Liver (tissue), 9 donors: ENCODE results near the gene HCN3. TPM values are rescaled to one million over a fixed set of nuclear protein-coding genes. Genes with fewer than 3 reads are reported as not detected.

Experiments
- DNase-seq: peaks from one replicate; pipeline ENCODE4 v3.0.0-alpha.2; 2017; ENCODE audit warnings: low spot score
- H3K27ac ChIP-seq, 2 donors: one replicate each; pipeline ENCODE4 v1.7.0; 2013; ENCODE audit warnings: inconsistent platforms in 2 of 2, low read length in 2 of 2, control low read depth in 1 of 2, low read depth in 1 of 2, mild to moderate bottlenecking in 1 of 2
- H3K27me3 ChIP-seq, 4 donors: one replicate each; pipeline versions ENCODE4 v1.6.1 to v1.7.0; 2013; ENCODE audit warnings: low read length in 3 of 4, inconsistent platforms in 1 of 4, mild to moderate bottlenecking in 1 of 4, moderate library complexity in 1 of 4; ENCODE audit not compliant: control insufficient read depth in 4 of 4, insufficient read depth in 4 of 4
- H3K36me3 ChIP-seq, 4 donors: one replicate each; pipeline versions ENCODE4 v1.6.1 to v1.7.0; 2013; ENCODE audit warnings: low read length in 3 of 4, mild to moderate bottlenecking in 3 of 4, low read depth in 1 of 4, moderate library complexity in 1 of 4; ENCODE audit not compliant: control insufficient read depth in 4 of 4, insufficient read depth in 3 of 4
- H3K4me1 ChIP-seq, 4 donors: one replicate each; pipeline versions ENCODE4 v1.6.1 to v1.7.0; 2013; ENCODE audit warnings: low read length in 3 of 4, mild to moderate bottlenecking in 3 of 4, moderate library complexity in 1 of 4; ENCODE audit not compliant: control insufficient read depth in 4 of 4, insufficient read depth in 4 of 4
- H3K4me3 ChIP-seq, 3 donors: one replicate each; pipeline versions ENCODE4 v1.6.1 to v1.7.0; 2013; ENCODE audit warnings: low read length in 3 of 3, control low read depth in 1 of 3, low read depth in 1 of 3, mild to moderate bottlenecking in 1 of 3
- H3K9ac ChIP-seq, 2 donors: one replicate each; pipeline ENCODE4 v1.7.0; 2013; ENCODE audit warnings: low read length in 2 of 2, mild to moderate bottlenecking in 2 of 2, moderate library complexity in 2 of 2, control low read depth in 1 of 2, low read depth in 1 of 2
- H3K9me3 ChIP-seq, 4 donors: one replicate each; pipeline versions ENCODE4 v1.6.1 to v1.7.0; 2013; ENCODE audit warnings: low read length in 3 of 4; ENCODE audit not compliant: control insufficient read depth in 4 of 4
- ATF3 ChIP-seq: IDR thresholded peaks from 2 replicates; pipeline ENCODE4 v1.6.1; 2016; ENCODE audit warnings: antibody characterized with exemption
- EGR1 ChIP-seq, 2 donors: IDR thresholded peaks; 2 replicates each; pipeline ENCODE4 v1.6.1; 2016 to 2018; ENCODE audit warnings: antibody characterized with exemption in 2 of 2, low read depth in 2 of 2
- FOXA1 ChIP-seq: IDR thresholded peaks from 2 replicates; pipeline ENCODE4 v1.6.1; 2016; ENCODE audit warnings: antibody characterized with exemption
- GABPA ChIP-seq, 2 donors: IDR thresholded peaks in 1 of 2; conservative IDR thresholded peaks in 1 of 2; 2 replicates each; pipeline ENCODE4 v1.6.1; 2016; ENCODE audit warnings: antibody characterized with exemption in 2 of 2, mild to moderate bottlenecking in 1 of 2, moderate library complexity in 1 of 2
- HNF4G ChIP-seq: IDR thresholded peaks from 2 replicates; pipeline ENCODE4 v1.6.1; 2016; ENCODE audit warnings: antibody characterized with exemption
- JUND ChIP-seq, 2 donors: IDR thresholded peaks; 2 replicates each; pipeline ENCODE4 v1.6.1; 2016; ENCODE audit warnings: antibody characterized with exemption in 2 of 2
- MAX ChIP-seq: IDR thresholded peaks from 2 replicates; pipeline ENCODE4 v1.6.1; 2016; ENCODE audit warnings: antibody characterized with exemption
- NR2F2 ChIP-seq: IDR thresholded peaks from 2 replicates; pipeline ENCODE4 v1.6.1; 2016; ENCODE audit warnings: antibody characterized with exemption
- SP1 ChIP-seq: IDR thresholded peaks from 2 replicates; pipeline ENCODE4 v1.6.1; 2018; ENCODE audit warnings: antibody characterized with exemption, mild to moderate bottlenecking
- YY1 ChIP-seq: IDR thresholded peaks from 2 replicates; pipeline ENCODE4 v1.6.1; 2016; ENCODE audit warnings: antibody characterized with exemption, mild to moderate bottlenecking
- ZBTB33 ChIP-seq: IDR thresholded peaks from 2 replicates; pipeline ENCODE4 v1.6.1; 2016; ENCODE audit warnings: antibody characterized with exemption
- WGBS: extraction: QIAGEN DNeasy Blood & Tissue Kit; methylation state at CpG from one replicate; pipeline ENCODE4 v1.1.7; 2013; 5-methylcytosine and 5-hydroxymethylcytosine counted together
- polyA plus RNA-seq, 2 donors: library from polyadenylated mRNA; stranded (reverse) in 1 of 2; unstranded in 1 of 2; fragments of 200-250 nt in 1 of 2; fragments of >200 nt in 1 of 2; fragmentation: Nextera tagmentation in 1 of 2; extraction: Ambion mirVana in 1 of 2; gene quantifications; one replicate each; pipeline versions ENCODE4 v1.2.1 to v1.2.3, GENCODE V29; 2013 to 2015
- total RNA-seq, 2 donors: library from RNA; depleted of rRNA; stranded (reverse); fragments of >200 nt; gene quantifications; one replicate each; pipeline ENCODE4 v1.2.3, GENCODE V29; 2014
- TF ChIP-seq, protein P1 (sequence below): fragments of 150-350 bp; IDR thresholded peaks from 2 replicates; pipeline ENCODE4 v1.5.1; 2017; ENCODE audit warnings: improper control_type of control experiment, low read depth, low read length; ENCODE audit not compliant: missing input control
- TF ChIP-seq, protein P2 (sequence below): IDR thresholded peaks from 2 replicates; pipeline ENCODE4 v1.6.1; 2016; ENCODE audit warnings: antibody characterized with exemption, mild to moderate bottlenecking
- donor health status: healthy.
- donor health status: healthy.
- donor health status: healthy.
- donor health status: healthy.
- donor health status: healthy.

The HCN3 gene
- total and polyA plus RNA-seq, 4 donors = 0.33 to 1.5 (median 0.93) TPM

GRCh38 chr1:155254714-155255242 lies 22.5 kb upstream of the HCN3 start:
- Histone ChIP-seq H3K9me3 (no peaks in the 10 kb centered on the region), H3K9ac (no peak overlapping the region), H3K27ac (peak overlapping the region; percentile 82), H3K36me3 (peaks cover 0 to 10% (median 2%) of the 10 kb centered on the region in 4 donors), H3K4me1 (peaks cover 2 to 36% (median 23%) of the 10 kb centered on the region in 4 donors), H3K27me3 (no peaks in the 10 kb centered on the region), H3K4me3 (peak overlapping the region; percentile 64 to 84 (median 65))
- 13% methylated on average over 35 of the region's 35 CpGs for WGBS
- no peak for DNase-seq
- TF ChIP-seq ZBTB33 (no peak), FOXA1 (no peak), GABPA (IDR thresholded peaks at IDR 0.05 in 1 of 2, conservative IDR thresholded peaks at IDR 0.05 in 1 of 2) (no peak), MAX (no peak), SP1 (no peak), EGR1 (IDR thresholded peaks at IDR 0.05; ENCODE audit: low read depth in 2 of 2) (no peak)

- H3K4me3 ChIP-seq = peak within 1 kb of the TSS; percentile 64 to 84 (median 65)
- H3K27ac ChIP-seq = peak within 1 kb of the TSS; percentile 82
- TF ChIP-seq FOXA1 (no peak), SP1 (no peak), JUND (IDR thresholded peaks at IDR 0.05) (no peak), NR2F2 (peak; percentile 40), MAX (no peak), ATF3 (no peak), ZBTB33 (no peak), HNF4G (no peak), GABPA (IDR thresholded peaks at IDR 0.05 in 1 of 2, conservative IDR thresholded peaks at IDR 0.05 in 1 of 2) (peak in 1 of 2 donors; percentile 58), YY1 (peak; percentile 92)
- TF ChIP-seq, protein P1, sequence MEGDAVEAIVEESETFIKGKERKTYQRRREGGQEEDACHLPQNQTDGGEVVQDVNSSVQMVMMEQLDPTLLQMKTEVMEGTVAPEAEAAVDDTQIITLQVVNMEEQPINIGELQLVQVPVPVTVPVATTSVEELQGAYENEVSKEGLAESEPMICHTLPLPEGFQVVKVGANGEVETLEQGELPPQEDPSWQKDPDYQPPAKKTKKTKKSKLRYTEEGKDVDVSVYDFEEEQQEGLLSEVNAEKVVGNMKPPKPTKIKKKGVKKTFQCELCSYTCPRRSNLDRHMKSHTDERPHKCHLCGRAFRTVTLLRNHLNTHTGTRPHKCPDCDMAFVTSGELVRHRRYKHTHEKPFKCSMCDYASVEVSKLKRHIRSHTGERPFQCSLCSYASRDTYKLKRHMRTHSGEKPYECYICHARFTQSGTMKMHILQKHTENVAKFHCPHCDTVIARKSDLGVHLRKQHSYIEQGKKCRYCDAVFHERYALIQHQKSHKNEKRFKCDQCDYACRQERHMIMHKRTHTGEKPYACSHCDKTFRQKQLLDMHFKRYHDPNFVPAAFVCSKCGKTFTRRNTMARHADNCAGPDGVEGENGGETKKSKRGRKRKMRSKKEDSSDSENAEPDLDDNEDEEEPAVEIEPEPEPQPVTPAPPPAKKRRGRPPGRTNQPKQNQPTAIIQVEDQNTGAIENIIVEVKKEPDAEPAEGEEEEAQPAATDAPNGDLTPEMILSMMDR = no peak
- TF ChIP-seq, protein P2, sequence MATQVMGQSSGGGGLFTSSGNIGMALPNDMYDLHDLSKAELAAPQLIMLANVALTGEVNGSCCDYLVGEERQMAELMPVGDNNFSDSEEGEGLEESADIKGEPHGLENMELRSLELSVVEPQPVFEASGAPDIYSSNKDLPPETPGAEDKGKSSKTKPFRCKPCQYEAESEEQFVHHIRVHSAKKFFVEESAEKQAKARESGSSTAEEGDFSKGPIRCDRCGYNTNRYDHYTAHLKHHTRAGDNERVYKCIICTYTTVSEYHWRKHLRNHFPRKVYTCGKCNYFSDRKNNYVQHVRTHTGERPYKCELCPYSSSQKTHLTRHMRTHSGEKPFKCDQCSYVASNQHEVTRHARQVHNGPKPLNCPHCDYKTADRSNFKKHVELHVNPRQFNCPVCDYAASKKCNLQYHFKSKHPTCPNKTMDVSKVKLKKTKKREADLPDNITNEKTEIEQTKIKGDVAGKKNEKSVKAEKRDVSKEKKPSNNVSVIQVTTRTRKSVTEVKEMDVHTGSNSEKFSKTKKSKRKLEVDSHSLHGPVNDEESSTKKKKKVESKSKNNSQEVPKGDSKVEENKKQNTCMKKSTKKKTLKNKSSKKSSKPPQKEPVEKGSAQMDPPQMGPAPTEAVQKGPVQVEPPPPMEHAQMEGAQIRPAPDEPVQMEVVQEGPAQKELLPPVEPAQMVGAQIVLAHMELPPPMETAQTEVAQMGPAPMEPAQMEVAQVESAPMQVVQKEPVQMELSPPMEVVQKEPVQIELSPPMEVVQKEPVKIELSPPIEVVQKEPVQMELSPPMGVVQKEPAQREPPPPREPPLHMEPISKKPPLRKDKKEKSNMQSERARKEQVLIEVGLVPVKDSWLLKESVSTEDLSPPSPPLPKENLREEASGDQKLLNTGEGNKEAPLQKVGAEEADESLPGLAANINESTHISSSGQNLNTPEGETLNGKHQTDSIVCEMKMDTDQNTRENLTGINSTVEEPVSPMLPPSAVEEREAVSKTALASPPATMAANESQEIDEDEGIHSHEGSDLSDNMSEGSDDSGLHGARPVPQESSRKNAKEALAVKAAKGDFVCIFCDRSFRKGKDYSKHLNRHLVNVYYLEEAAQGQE = peak; percentile 21
- peak; percentile 87 for DNase-seq
- H3K27me3 ChIP-seq = no peaks in the 10 kb centered on the region
- H3K4me1 ChIP-seq = peaks cover 2 to 34% (median 23%) of the 10 kb centered on the region in 4 donors
- no peaks in the 10 kb centered on the region for H3K9me3 ChIP-seq
- H3K9ac ChIP-seq = peak within 1 kb of the TSS in 1 of 2 donors; percentile 36
- H3K36me3 ChIP-seq = peaks cover 0 to 13% (median 5%) of the 10 kb centered on the region in 4 donors
- WGBS = 3% methylated on average over 54 of the region's 54 CpGs
These were observed 21.8 kb upstream of the HCN3 start, which contains the start of gene ENTREP3 for GRCh38 chr1:155255243-155256007. TSS of gene ENTREP3 (minus strand) at chr1:155255483. CDS start at chr1:155254877, 606 bp downstream.
